Breast epithelium (tissue), 3 donors: Measurements from ENCODE around the gene DHRS4.

Source experiments
- CTCF ChIP-seq, 3 donors: fragments of 450-650 bp; IDR thresholded peaks; one replicate each; pipeline ENCODE4 v1.5.1; 2016 to 2017; ENCODE audit warnings: antibody characterized with exemption in 3 of 3, mild to moderate bottlenecking in 3 of 3, moderate library complexity in 3 of 3
- POLR2A ChIP-seq: fragments of 450-650 bp; IDR thresholded peaks from one replicate; pipeline ENCODE4 v1.6.1; 2016; ENCODE audit warnings: antibody characterized with exemption, mild to moderate bottlenecking, moderate library complexity

GRCh38 chr14:23930742-23931141 lies 22.8 kb upstream of the DHRS4 start:
- TF ChIP-seq POLR2A (no peak), CTCF (IDR thresholded peaks at IDR 0.05) (no peak)
